Ishikawa (cell line): Measurements from ENCODE around the gene PLCB4.
A peak's percentile ranks its signal among the peaks of the same experiment; 100 is the strongest.

Experiments used
- CEBPB ChIP-seq: IDR thresholded peaks from 2 replicates; pipeline ENCODE4 v1.6.1; 2012
- CREB1 ChIP-seq: IDR thresholded peaks from 2 replicates; pipeline ENCODE4 v1.6.1; 2012; ENCODE audit warnings: low read depth
- EGR1 ChIP-seq: IDR thresholded peaks from 2 replicates; pipeline ENCODE4 v1.6.1; 2012
- EP300 ChIP-seq: IDR thresholded peaks from 2 replicates; pipeline ENCODE4 v1.6.1; 2012; ENCODE audit warnings: borderline replicate concordance
- FOXM1 ChIP-seq: IDR thresholded peaks from 2 replicates; pipeline ENCODE4 v1.6.1; 2012; ENCODE audit warnings: low read depth, borderline replicate concordance
- NFIC ChIP-seq: IDR thresholded peaks from 2 replicates; pipeline ENCODE4 v1.6.1; 2012
- RAD21 ChIP-seq: IDR thresholded peaks from 2 replicates; pipeline ENCODE4 v1.6.1; 2012; ENCODE audit warnings: low read depth
- TAF1 ChIP-seq: IDR thresholded peaks from 2 replicates; pipeline ENCODE4 v1.6.1; 2012; ENCODE audit warnings: low read depth, mild to moderate bottlenecking
- TCF12 ChIP-seq: IDR thresholded peaks from 2 replicates; pipeline ENCODE4 v1.6.1; 2012; ENCODE audit warnings: low read depth
- TEAD4 ChIP-seq: IDR thresholded peaks from 2 replicates; pipeline ENCODE4 v1.6.1; 2012
- USF1 ChIP-seq: IDR thresholded peaks from 2 replicates; pipeline ENCODE4 v1.6.1; 2012
- YY1 ChIP-seq: IDR thresholded peaks from 2 replicates; pipeline ENCODE4 v1.6.1; 2012; ENCODE audit warnings: low read depth
- ZBTB7A ChIP-seq: IDR thresholded peaks from 2 replicates; pipeline ENCODE4 v1.6.1; 2012; ENCODE audit warnings: low read depth
- TF ChIP-seq, protein P1 (sequence below): IDR thresholded peaks from 2 replicates; pipeline ENCODE4 v1.6.1; 2012
- TF ChIP-seq, protein P2 (sequence below): IDR thresholded peaks from 2 replicates; pipeline ENCODE4 v1.6.1; 2012; ENCODE audit warnings: low read depth, mild to moderate bottlenecking

Gene PLCB4

DNA sequence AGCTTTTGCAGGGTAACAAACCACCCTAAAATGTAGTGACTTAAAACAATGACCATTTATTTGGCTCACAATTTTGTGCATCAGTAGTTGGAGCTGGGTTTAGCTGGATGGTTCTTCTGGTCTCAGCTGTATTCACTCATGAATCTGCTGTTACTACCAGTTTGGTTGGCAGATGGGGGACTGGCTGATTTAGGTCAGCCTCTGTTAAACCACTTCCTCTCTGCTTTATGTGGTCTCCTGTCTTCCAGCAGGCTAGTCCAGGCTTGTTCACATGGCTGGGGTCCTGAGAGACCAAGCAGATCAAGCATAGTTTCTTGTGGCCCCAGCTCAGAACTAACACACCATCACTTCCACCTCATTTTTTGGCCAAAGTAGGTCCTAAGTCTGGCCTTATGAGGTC is 378.3 kb downstream of the PLCB4 start:
- TF ChIP-seq EP300: no peak
- no peak for TF ChIP-seq NFIC
- TF ChIP-seq TAF1: no peak

DNA sequence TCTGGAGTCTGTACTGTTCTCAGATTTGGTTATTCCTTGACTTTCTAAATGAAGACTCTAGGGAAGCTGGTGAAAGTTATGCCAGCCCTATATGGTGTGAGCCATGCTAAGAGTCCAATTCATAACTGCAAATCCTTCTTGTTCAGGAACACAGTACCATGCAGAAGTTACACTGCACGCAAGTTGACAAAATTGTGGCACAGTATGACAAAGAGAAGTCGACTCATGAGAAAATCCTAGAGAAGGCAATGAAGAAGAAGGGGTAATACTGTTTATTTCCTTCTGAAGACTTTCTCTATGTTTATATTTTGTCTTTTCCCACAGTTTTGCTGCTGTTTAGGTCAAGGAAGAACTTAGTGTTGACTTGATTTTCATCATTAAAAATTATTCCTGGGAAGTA is 384.3 kb downstream of the PLCB4 start:
- TF ChIP-seq TCF12 (no peak), RAD21 (no peak), TEAD4 (no peak), FOXM1 (no peak)
- TF ChIP-seq, protein P1, sequence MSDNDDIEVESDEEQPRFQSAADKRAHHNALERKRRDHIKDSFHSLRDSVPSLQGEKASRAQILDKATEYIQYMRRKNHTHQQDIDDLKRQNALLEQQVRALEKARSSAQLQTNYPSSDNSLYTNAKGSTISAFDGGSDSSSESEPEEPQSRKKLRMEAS: no peak
- TF ChIP-seq, protein P2, sequence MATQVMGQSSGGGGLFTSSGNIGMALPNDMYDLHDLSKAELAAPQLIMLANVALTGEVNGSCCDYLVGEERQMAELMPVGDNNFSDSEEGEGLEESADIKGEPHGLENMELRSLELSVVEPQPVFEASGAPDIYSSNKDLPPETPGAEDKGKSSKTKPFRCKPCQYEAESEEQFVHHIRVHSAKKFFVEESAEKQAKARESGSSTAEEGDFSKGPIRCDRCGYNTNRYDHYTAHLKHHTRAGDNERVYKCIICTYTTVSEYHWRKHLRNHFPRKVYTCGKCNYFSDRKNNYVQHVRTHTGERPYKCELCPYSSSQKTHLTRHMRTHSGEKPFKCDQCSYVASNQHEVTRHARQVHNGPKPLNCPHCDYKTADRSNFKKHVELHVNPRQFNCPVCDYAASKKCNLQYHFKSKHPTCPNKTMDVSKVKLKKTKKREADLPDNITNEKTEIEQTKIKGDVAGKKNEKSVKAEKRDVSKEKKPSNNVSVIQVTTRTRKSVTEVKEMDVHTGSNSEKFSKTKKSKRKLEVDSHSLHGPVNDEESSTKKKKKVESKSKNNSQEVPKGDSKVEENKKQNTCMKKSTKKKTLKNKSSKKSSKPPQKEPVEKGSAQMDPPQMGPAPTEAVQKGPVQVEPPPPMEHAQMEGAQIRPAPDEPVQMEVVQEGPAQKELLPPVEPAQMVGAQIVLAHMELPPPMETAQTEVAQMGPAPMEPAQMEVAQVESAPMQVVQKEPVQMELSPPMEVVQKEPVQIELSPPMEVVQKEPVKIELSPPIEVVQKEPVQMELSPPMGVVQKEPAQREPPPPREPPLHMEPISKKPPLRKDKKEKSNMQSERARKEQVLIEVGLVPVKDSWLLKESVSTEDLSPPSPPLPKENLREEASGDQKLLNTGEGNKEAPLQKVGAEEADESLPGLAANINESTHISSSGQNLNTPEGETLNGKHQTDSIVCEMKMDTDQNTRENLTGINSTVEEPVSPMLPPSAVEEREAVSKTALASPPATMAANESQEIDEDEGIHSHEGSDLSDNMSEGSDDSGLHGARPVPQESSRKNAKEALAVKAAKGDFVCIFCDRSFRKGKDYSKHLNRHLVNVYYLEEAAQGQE: no peak

- TF ChIP-seq CEBPB: no peak
Measured at GRCh38 chr20:9454791-9455190, 385.9 kb downstream of the PLCB4 start.

DNA sequence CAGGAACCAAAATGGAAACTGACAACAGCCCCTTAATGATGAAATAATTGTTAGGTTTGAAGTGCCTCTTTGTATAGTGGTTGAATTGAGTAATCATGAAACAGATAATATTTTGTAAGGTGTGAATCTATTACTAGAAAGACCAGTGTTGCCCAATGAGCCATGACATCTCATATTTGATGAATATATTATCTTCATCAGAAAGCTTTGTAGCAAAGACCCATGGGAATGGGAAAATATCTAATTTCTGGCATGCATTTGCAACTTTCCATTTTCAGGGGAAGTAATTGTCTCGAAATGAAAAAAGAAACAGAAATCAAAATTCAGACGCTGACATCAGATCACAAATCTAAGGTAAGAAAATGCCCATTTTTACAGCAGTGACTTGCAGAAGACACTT is 388.2 kb downstream of the PLCB4 start:
- TF ChIP-seq NFIC (no peak), USF1 (no peak), CREB1 (no peak), EGR1 (no peak), ZBTB7A (no peak), CEBPB (no peak), TEAD4 (no peak), RAD21 (no peak), TCF12 (no peak), YY1 (no peak), TAF1 (no peak), EP300 (no peak), FOXM1 (no peak)
- TF ChIP-seq, protein P2: no peak
- TF ChIP-seq, protein P1: no peak

DNA sequence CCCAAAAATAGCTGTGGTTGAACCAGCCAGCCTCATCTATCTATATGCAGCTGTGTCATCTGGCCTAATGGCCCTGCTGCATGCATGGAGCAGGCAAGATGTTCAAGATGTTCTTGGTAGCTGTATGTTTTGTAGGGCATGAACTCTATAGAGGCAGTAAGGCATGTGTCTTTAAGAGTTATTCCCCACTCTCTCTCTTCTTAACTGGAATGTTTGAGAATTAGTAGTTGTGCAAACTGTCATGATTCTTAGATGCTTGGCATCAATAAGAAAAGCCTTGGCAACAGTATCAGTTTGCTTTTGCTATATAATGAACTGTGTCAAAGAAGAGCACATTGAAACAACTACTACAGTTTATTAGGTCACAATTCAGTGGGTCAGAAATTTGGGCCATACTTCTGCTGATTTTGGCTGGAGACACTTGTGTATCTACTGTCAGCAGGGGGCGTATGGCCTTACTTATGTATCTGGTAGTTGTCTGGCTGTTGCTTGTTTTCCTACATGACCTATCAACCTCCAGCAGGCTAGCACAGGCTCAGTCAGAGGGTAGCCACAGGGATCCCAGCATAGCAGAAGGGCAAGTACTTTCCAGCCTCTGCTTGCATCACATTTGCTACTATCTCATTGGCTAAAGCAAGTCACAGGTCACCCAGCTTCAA is 389.4 kb downstream of the PLCB4 start:
- TF ChIP-seq CREB1 (no peak), RAD21 (peak; percentile 21; the same call in 1 of the 2 replicates)

- TF ChIP-seq USF1 (no peak), YY1 (no peak), TAF1 (no peak), EGR1 (no peak), ZBTB7A (no peak), NFIC (peak; percentile 84), TCF12 (no peak), CEBPB (no peak), RAD21 (no peak), CREB1 (no peak), TEAD4 (peak; percentile 81), FOXM1 (no peak), EP300 (no peak)
- TF ChIP-seq, protein P2: no peak
- TF ChIP-seq, protein P1: no peak
Measured at GRCh38 chr20:9460518-9460917, 391.6 kb downstream of the PLCB4 start.
